SK-N-MC (cell line): Measurements from ENCODE around the gene ANTXR2.

Source experiments
- DNase-seq: peaks from one replicate; pipeline ENCODE4 v3.0.0-alpha.2; 2011; ENCODE audit warnings: low read depth, low spot score
- H3K27ac ChIP-seq: fragments of 200-600 bp; sonication (generic); 2 replicates; pipeline ENCODE4 v1.5.1; 2016; ENCODE audit warnings: mixed run types
- H3K36me3 ChIP-seq: fragments of 200-600 bp; sonication (generic); 2 replicates; pipeline ENCODE4 v1.6.1; 2017; ENCODE audit warnings: antibody characterized with exemption, low read length, mixed read lengths; ENCODE audit not compliant: insufficient read depth
- H3K4me3 ChIP-seq: fragments of 200-600 bp; sonication (generic); 2 replicates; pipeline ENCODE4 v1.5.1; 2016
- H3K9ac ChIP-seq: fragments of 200-600 bp; sonication (generic); 2 replicates; pipeline ENCODE4 v1.8.0; 2017; ENCODE audit warnings: mixed run types, mixed read lengths; ENCODE audit not compliant: insufficient read length
- H3K9me3 ChIP-seq: fragments of 200-600 bp; sonication (generic); 2 replicates; pipeline ENCODE4 v1.6.1; 2017; ENCODE audit warnings: low read depth, mild to moderate bottlenecking, antibody characterized with exemption, low read length, moderate library complexity, mixed read lengths
- EZH2 ChIP-seq: fragments of 200-600 bp; sonication (generic); IDR thresholded peaks from one replicate; pipeline ENCODE4 v1.6.1; 2017; ENCODE audit warnings: antibody characterized with exemption
- FOXP2 ChIP-seq: optimal IDR thresholded peaks from 2 replicates; pipeline ENCODE3; 2011; ENCODE audit warnings: mild to moderate bottlenecking, moderate library complexity; ENCODE audit not compliant: insufficient read depth; ENCODE audit errors: extremely low read length, control extremely low read depth
- POLR2AphosphoS5 ChIP-seq: IDR thresholded peaks from 2 replicates; pipeline ENCODE4 v1.6.1; 2012; ENCODE audit warnings: mild to moderate bottlenecking, low read depth, low read length, borderline replicate concordance

ANTXR2 gene

GRCh38 chr4:80097400-80098177 is 24.6 kb upstream of the ANTXR2 start:
- H3K36me3 ChIP-seq: no peaks in the 10 kb centered on the region
- H3K9me3 ChIP-seq: no peaks in the 10 kb centered on the region
- DNase-seq: no peak
- H3K4me3 ChIP-seq: no peak overlapping the region
- TF ChIP-seq FOXP2 (no peak), POLR2AphosphoS5 (no peak), EZH2 (no peak)
- no peak overlapping the region for H3K9ac ChIP-seq
- peak overlapping the region; percentile 25; the same call in 1 of the 2 replicates for H3K27ac ChIP-seq

DNA sequence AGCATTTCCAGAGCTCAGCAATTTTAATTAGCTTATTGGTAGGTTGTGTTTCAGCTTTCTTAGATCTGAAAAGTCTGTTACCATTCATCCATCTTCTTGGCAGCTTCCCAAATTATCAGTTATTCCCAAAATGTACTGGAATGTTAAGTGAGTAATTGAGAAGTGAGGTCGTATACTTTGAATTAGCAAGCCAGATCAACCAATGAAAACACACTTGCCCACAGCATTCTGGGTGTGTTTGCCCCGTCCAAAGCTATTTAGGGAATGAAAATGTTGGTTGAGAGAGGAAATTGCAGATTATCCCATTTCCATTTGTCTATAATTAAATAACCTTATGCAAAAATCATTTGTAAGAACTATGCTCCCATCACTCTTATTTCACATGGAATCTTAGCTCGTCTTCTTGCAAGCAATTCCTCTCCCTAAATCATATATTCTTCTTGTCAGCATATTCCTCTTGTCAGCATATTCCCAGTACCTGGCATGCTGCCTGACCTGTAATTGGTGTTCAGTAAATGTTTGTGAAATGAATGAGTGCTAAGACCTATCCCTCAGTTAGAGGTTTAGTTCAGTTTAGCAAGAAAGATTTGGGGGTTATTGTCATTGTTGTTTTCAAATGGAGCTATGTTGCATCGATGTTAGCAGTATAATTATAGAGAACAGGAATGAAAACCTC is 23.3 kb upstream of the ANTXR2 start:
- DNase-seq: no peak
- Histone ChIP-seq H3K27ac (peak overlapping the region; percentile 55; the same call in 1 of the 2 replicates), H3K36me3 (no peaks in the 10 kb centered on the region), H3K9ac (no peak overlapping the region), H3K4me3 (peak overlapping the region; percentile 15), H3K9me3 (no peaks in the 10 kb centered on the region)
- TF ChIP-seq EZH2: no peak
- no peak for TF ChIP-seq FOXP2
- TF ChIP-seq POLR2AphosphoS5: no peak

GRCh38 chr4:80094191-80094590 is 21.2 kb upstream of the ANTXR2 start:
- TF ChIP-seq POLR2AphosphoS5 (no peak), EZH2 (no peak), FOXP2 (no peak)
- no peak overlapping the region for H3K27ac ChIP-seq
- no peaks in the 10 kb centered on the region for H3K9me3 ChIP-seq
- H3K4me3 ChIP-seq: no peak overlapping the region
- H3K36me3 ChIP-seq: no peaks in the 10 kb centered on the region
- no peak for DNase-seq
- no peak overlapping the region for H3K9ac ChIP-seq

GRCh38 chr4:80093563-80093962 is 20.5 kb upstream of the ANTXR2 start:
- DNase-seq: no peak
- TF ChIP-seq FOXP2 (no peak), POLR2AphosphoS5 (no peak), EZH2 (no peak)
- Histone ChIP-seq H3K27ac (peak overlapping the region; percentile 15; the same call in 1 of the 2 replicates), H3K9ac (no peak overlapping the region), H3K4me3 (no peak overlapping the region), H3K9me3 (no peaks in the 10 kb centered on the region), H3K36me3 (no peaks in the 10 kb centered on the region)

GRCh38 chr4:80092847-80093246 is 19.8 kb upstream of the ANTXR2 start:
- H3K9ac ChIP-seq: no peak overlapping the region
- H3K4me3 ChIP-seq: no peak overlapping the region
- H3K9me3 ChIP-seq: no peaks in the 10 kb centered on the region
- DNase-seq: no peak
- no peaks in the 10 kb centered on the region for H3K36me3 ChIP-seq
- H3K27ac ChIP-seq: no peak overlapping the region
- TF ChIP-seq EZH2 (no peak), FOXP2 (no peak), POLR2AphosphoS5 (no peak)

DNA sequence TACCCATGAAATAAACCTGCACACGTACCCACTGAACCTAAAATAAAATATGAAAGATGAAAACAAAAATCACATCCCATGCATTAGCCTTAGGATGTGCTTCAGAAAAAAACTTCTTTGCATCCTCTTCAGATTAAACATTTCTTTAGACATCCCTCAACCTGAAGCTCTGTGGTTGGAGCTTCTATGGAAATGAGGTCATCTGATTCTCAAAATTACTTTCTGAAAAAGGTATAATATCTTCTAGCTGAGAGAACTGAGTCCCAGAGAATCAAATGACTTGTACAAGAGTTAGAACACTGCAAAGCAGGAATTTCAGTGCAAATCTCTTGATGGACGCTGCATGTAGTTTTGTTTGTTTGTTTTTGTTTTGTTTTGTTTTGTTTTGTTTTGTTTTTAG is 19.1 kb upstream of the ANTXR2 start:
- DNase-seq: no peak
- Histone ChIP-seq H3K4me3 (no peak overlapping the region), H3K36me3 (no peaks in the 10 kb centered on the region), H3K9me3 (no peaks in the 10 kb centered on the region), H3K9ac (no peak overlapping the region), H3K27ac (no peak overlapping the region)
- TF ChIP-seq FOXP2: no peak
- TF ChIP-seq EZH2: no peak
- no peak for TF ChIP-seq POLR2AphosphoS5

DNA sequence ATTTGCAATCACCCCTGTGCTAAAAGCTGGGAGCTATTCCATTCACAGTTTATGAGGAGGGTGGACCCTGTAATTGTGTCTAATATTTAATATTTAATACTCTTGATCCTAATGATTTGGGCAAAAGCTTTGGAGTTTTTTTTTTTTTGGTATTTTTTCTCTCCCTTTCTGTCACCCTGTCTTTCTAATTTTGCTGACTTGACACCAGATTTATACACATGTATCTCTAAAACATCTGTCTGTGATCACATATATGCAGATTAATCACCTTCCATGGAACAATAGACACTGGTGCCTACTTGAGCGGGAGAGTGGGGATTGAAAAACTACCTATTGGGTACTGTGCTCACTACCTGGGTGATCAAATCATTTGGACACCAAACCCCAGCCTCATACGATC is 18.7 kb upstream of the ANTXR2 start:
- no peak overlapping the region for H3K27ac ChIP-seq
- no peaks in the 10 kb centered on the region for H3K36me3 ChIP-seq
- H3K4me3 ChIP-seq: no peak overlapping the region
- H3K9me3 ChIP-seq: no peaks in the 10 kb centered on the region
- H3K9ac ChIP-seq: no peak overlapping the region
- DNase-seq: no peak
- TF ChIP-seq EZH2 (no peak), POLR2AphosphoS5 (no peak), FOXP2 (no peak)

DNA sequence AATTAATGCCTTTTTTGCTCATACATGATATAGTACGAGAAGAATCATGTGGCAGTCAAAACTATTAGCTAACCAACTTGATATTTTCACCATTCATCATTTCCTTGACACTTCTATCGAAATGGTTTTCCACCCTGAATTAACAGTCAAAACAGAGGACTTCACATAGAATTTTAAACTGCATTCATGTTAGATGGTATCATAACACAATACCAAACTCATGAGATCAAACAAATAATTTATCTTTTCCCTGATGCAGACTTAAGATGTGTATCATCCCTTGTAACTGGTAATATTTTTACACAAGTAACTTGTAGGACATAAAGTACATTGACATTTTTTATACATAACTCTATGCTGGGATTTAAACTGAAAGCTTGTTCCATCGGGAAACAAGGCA is 18.2 kb upstream of the ANTXR2 start:
- Histone ChIP-seq H3K4me3 (no peak overlapping the region), H3K9me3 (no peaks in the 10 kb centered on the region), H3K9ac (no peak overlapping the region), H3K36me3 (no peaks in the 10 kb centered on the region), H3K27ac (no peak overlapping the region)
- no peak for TF ChIP-seq EZH2
- TF ChIP-seq POLR2AphosphoS5: no peak
- TF ChIP-seq FOXP2: no peak
- DNase-seq: no peak
